Left ventricle myocardium inferior (tissue), 1 donor: ENCODE data around the gene SGIP1. TPM values are rescaled to one million over a fixed set of nuclear protein-coding genes. Genes with fewer than 3 reads are reported as not detected.
"Not testable (repeated sequence)": the region's sequence is repeated elsewhere in the genome, so short reads cannot be mapped to it uniquely, and the experiment has no call there.

Experiments used
- DNase-seq: peaks from one replicate; pipeline ENCODE4 v3.0.0-alpha.2; 2020
- H3K27ac ChIP-seq: fragments of 200-600 bp; replicated peaks from 2 replicates; pipeline ENCODE4 v1.8.0; 2021
- H3K27me3 ChIP-seq: fragments of 200-600 bp; 2 replicates; pipeline ENCODE4 v1.8.0; 2021; ENCODE audit warnings: low read depth
- H3K36me3 ChIP-seq: fragments of 200-600 bp; 2 replicates; pipeline ENCODE4 v1.8.0; 2021
- H3K4me1 ChIP-seq: fragments of 200-600 bp; 2 replicates; pipeline ENCODE4 v1.8.0; 2021
- H3K4me3 ChIP-seq: fragments of 200-600 bp; 2 replicates; pipeline ENCODE4 v1.8.0; 2021; ENCODE audit warnings: mild to moderate bottlenecking, moderate library complexity
- H3K9me3 ChIP-seq: fragments of 200-600 bp; replicated peaks from 2 replicates; pipeline ENCODE4 v1.8.0; 2021
- CTCF ChIP-seq: fragments of 200-600 bp; IDR thresholded peaks from 2 replicates; pipeline ENCODE4 v1.8.0; 2021; ENCODE audit warnings: antibody characterized with exemption, mild to moderate bottlenecking, borderline replicate concordance
- intact Hi-C: fragments of 100-400 bp; cut with micrococcal nuclease; formaldehyde crosslinking; loops from one replicate; pipeline ENCODE4 v1.11.0; 2022
- total RNA-seq: library from RNA; stranded (reverse); fragmentation: NEBNext Ultra II Directional; extraction: Animal tissue kit (Norgen Biotek cat#: 25700); gene quantifications from one replicate; pipeline ENCODE4 v1.2.1, GENCODE V29; 2021
- donor health status: DM: no; HTN: yes; CAD: no; lungs with severe emphysema.

The SGIP1 gene
- total RNA-seq, 1 donor from 2014 or later, result 9.0 TPM

DNA sequence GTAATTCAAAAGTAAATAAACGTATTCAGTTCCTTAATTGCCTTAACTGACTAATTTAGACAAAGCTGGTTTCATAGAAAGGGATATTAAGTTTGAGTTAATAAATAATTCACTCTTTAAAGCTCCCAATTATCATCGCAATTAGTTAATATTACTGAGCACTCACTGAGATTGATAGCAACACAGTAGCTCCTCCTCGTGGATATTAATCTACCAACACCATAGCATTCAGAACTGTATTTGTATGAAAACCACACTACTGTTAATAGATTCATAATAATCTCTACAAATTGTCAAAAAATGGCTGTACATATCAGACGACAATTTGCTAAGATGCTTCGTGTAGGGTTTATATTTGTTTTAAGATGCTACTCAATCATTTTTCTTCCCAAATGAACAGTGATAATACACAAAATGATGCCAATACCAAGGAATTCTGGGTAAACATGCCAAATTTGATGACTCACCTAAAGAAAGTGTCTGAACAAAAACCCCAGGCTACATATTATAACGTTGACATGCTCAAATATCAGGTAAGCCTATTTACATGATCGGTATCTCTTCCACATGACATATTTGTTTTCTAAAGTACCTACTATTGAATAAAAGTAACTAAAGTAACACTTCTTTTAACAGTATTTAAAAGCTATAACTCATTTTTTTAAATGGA, 199.5 kb downstream of the SGIP1 start:
- no peak overlapping the region for H3K4me3 ChIP-seq
- H3K27me3 ChIP-seq, result no peaks in the 10 kb centered on the region
- DNase-seq, result no peak
- H3K9me3 ChIP-seq, result no peaks in the 10 kb centered on the region
- H3K4me1 ChIP-seq, result peaks cover 4% of the 10 kb centered on the region
- no peaks in the 10 kb centered on the region for H3K36me3 ChIP-seq
- no peak for TF ChIP-seq CTCF
- intact Hi-C loops, result no loop called here
- no peak overlapping the region for H3K27ac ChIP-seq

DNA sequence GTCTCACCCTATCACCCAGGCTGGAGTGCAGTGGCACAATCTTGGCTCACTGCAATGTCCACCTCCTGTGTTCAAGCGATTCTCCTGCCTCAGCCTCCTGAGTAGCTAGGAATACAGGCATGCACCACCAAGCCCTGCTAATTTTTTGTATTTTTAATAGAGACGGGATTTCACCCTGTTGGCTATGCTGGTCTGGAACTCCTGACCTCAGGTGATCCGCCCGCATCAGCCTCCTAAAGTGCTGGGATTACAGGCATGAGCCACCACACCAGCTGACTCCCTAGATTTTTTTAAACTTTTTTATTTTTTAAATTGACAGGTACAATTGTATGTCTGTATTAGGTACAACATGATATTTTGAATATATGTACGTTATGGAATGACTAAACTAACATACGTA, 200.6 kb downstream of the SGIP1 start:
- intact Hi-C loops, H3K4me3 ChIP-seq: not testable (repeated sequence)

DNA sequence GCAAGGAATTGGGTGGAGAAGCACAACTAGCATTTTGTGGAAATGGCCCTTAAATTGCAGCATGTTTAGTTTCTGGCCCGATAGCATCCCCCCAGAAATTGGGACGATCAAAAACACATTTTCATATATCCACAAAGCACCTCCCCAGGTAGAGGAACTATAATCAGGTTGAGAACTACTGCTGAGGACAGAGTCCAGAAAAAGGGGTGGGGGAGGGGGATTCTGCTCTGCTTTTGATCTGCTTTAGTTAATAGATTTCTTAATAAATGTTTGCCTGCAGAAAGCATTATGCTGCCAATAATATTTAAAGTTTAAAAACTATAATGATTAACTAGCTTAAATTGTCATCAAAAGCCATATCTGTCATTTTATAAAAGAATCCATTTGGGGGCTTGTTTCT, 203.9 kb downstream of the SGIP1 start:
- no peak overlapping the region for H3K27ac ChIP-seq
- H3K9me3 ChIP-seq, result no peaks in the 10 kb centered on the region
- no peaks in the 10 kb centered on the region for H3K36me3 ChIP-seq
- intact Hi-C loops, result no loop called here
- H3K4me3 ChIP-seq, result no peak overlapping the region
- no peaks in the 10 kb centered on the region for H3K27me3 ChIP-seq
- TF ChIP-seq CTCF, result no peak
- no peak for DNase-seq
- peaks cover 21% of the 10 kb centered on the region for H3K4me1 ChIP-seq

More for the DNA sequence above, 200.6 kb downstream of the SGIP1 start:
- peaks cover 14% of the 10 kb centered on the region for H3K4me1 ChIP-seq
- H3K27ac ChIP-seq, H3K27me3 ChIP-seq, H3K36me3 ChIP-seq, DNase-seq, H3K9me3 ChIP-seq: not testable (repeated sequence)

GRCh38 chr1:66739401-66740157, 205.6 kb downstream of the SGIP1 start:
- TF ChIP-seq CTCF, result no peak
- no peak for DNase-seq
- Histone ChIP-seq H3K27ac (peak overlapping the region; percentile 63), H3K9me3 (no peaks in the 10 kb centered on the region), H3K4me3 (no peak overlapping the region), H3K4me1 (peaks cover 21% of the 10 kb centered on the region), H3K27me3 (no peaks in the 10 kb centered on the region), H3K36me3 (no peaks in the 10 kb centered on the region)
- intact Hi-C loops, result no loop called here

DNA sequence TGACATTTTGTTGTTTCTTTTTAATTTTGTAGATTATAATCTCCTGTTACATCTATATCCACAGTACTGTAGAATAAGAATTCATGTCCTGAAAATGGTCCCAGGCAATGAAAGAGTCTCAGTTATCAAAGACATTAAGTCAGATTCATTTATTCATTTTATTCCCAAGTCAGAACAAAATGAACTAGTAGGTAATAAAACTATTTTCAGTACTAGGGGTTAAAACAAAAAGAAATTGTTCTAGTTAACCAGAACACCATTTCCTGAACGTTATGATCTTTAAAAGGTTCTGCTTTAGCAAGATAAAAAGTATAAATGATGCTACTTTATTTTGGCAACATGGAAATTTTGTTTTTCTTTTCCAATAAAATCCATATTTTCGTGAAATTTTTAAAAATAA, 211.5 kb downstream of the SGIP1 start:
- H3K36me3 ChIP-seq, result no peaks in the 10 kb centered on the region
- H3K27ac ChIP-seq, result no peak overlapping the region
- no peak for DNase-seq
- H3K4me1 ChIP-seq, result no peaks in the 10 kb centered on the region
- H3K4me3 ChIP-seq, result no peak overlapping the region
- intact Hi-C loops, result no loop called here
- no peaks in the 10 kb centered on the region for H3K27me3 ChIP-seq
- no peak for TF ChIP-seq CTCF
- H3K9me3 ChIP-seq, result no peaks in the 10 kb centered on the region

DNA sequence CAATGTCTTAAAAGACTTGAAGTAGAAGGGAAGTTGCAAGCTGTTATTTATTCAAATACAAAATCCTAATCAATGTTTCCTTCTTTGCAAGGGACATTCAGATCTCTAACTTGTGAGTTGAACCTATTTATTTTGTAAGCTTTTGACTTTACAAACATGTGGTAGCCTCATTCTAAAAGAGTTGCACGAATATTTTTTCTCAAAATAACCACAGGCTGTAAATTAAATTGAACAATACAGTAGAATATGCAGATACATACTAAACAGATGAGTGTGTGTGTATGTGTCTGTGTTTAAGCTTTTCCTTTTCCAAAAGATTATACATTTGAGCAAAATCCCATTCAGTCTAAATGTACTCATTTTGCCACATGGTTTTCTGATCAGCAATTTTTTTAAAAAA, 213.5 kb downstream of the SGIP1 start:
- no peak overlapping the region for H3K27ac ChIP-seq
- peaks cover 12% of the 10 kb centered on the region for H3K4me1 ChIP-seq
- no peaks in the 10 kb centered on the region for H3K36me3 ChIP-seq
- DNase-seq, result no peak
- peaks cover under 1% of the 10 kb centered on the region for H3K27me3 ChIP-seq
- TF ChIP-seq CTCF, result no peak
- H3K4me3 ChIP-seq, result no peak overlapping the region
- intact Hi-C loops, result no loop called here
- H3K9me3 ChIP-seq, result no peaks in the 10 kb centered on the region
